ENCODE results near the gene BIRC3.

DNA sequence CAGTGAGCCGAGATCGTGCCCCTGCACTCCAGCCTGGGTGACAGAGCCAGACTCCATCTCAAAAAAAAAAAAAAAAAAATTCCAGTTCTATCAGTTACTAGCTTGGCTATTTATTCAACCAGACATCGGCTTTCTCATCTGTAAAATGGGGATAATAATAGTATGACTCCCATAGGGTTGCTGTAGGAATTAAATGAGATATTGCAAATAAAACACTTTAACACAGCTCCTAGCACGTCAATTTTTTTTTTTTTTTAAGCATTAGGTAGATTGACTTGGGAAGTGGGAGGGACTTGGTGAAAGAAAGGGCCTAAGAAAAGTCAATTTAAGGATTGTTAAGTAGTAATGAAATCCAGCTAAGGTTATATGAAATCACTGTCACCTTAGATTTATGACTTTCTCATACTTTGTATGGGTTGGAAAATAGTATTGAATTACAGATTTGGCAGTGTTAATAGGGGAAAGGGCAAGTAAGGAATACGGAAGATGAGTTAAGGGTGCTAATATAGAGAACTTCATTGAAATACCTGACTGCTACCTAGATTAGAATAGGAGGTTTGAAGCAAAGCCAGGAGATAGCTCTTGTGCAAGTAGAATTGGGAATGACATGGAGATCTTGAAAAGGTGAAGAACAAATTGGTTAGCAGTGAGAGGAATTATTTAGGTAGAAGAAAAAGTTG, 58.6 kb downstream of the BIRC3 start:
- TF ChIP-seq, protein P1, sequence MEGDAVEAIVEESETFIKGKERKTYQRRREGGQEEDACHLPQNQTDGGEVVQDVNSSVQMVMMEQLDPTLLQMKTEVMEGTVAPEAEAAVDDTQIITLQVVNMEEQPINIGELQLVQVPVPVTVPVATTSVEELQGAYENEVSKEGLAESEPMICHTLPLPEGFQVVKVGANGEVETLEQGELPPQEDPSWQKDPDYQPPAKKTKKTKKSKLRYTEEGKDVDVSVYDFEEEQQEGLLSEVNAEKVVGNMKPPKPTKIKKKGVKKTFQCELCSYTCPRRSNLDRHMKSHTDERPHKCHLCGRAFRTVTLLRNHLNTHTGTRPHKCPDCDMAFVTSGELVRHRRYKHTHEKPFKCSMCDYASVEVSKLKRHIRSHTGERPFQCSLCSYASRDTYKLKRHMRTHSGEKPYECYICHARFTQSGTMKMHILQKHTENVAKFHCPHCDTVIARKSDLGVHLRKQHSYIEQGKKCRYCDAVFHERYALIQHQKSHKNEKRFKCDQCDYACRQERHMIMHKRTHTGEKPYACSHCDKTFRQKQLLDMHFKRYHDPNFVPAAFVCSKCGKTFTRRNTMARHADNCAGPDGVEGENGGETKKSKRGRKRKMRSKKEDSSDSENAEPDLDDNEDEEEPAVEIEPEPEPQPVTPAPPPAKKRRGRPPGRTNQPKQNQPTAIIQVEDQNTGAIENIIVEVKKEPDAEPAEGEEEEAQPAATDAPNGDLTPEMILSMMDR (optimal IDR thresholded peaks at IDR 0.05 in 1 of 3, IDR thresholded peaks at IDR 0.05 in 1 of 3, conservative IDR thresholded peaks at IDR 0.05 in 1 of 3; ENCODE audit: extremely low read depth in 1 of 3, insufficient read depth in 2 of 3, low read length in 3 of 3) = no peak
- no peak for TF ChIP-seq EZH2 (IDR thresholded peaks at IDR 0.05; ENCODE audit: low read length)

Measured in keratinocyte (primary cell).